HL-60 (cell line): ENCODE results near the gene TGM1.

Experiments
- CTCF ChIP-seq: IDR thresholded peaks from one replicate; pipeline ENCODE4 v1.5.1; 2011; ENCODE audit warnings: low read length, control low read depth, inconsistent platforms; ENCODE audit not compliant: insufficient read depth
- POLR2AphosphoS5 ChIP-seq: IDR thresholded peaks from 2 replicates; pipeline ENCODE4 v1.6.1; 2012; ENCODE audit warnings: low read depth
- REST ChIP-seq: IDR thresholded peaks from 2 replicates; pipeline ENCODE4 v1.6.1; 2012; ENCODE audit warnings: low read depth; ENCODE audit not compliant: insufficient replicate concordance
- SPI1 ChIP-seq: IDR thresholded peaks from 2 replicates; pipeline ENCODE4 v1.6.1; 2012; ENCODE audit warnings: low read depth, mild to moderate bottlenecking, borderline replicate concordance

GRCh38 chr14:24285351-24285750, 22.4 kb upstream of the TGM1 start:
- TF ChIP-seq CTCF (no peak), POLR2AphosphoS5 (no peak), REST (no peak), SPI1 (no peak)
